ENCODE data around the gene JAK3. TPM values are rescaled to one million over a fixed set of nuclear protein-coding genes. Genes with fewer than 3 reads are reported as not detected.

JAK3 gene
- total RNA-seq, 1 experiment from 2014 or later, result 4.4 TPM

GRCh38 chr19:17865364-17866311 is 17.9 kb upstream of the JAK3 start:
- CTCF ChIA-PET, result interaction anchor here (1.1 to 4.5 kb wide), 4 partner anchors 67 to 131 kb away, joined by 3 to 37 read pairs (median 6); partner anchors contain the start of gene CCDC124
- Mint-ChIP-seq H3K4me1 (peaks cover 37% of the 10 kb centered on the region), H3K9me3 (no peaks in the 10 kb centered on the region), H3K27me3 (ENCODE audit: low read depth) (peaks cover 2% of the 10 kb centered on the region), H3K27ac (peak overlapping the region; percentile 74), H3K36me3 (peaks cover 36% of the 10 kb centered on the region), H3K4me3 (no peak overlapping the region)
- POLR2A ChIA-PET, result interaction anchor here (0.5 to 2.5 kb wide), 4 partner anchors 14 to 77 kb away, joined by 3 to 15 read pairs (median 4); partner anchors contain the start of gene CCDC124
- peak; percentile 43 for ATAC-seq
- no peak for DNase-seq (ENCODE audit: low spot score)
- TF ChIP-seq CDX4 (CRISPR knock-in tag; IDR thresholded peaks at IDR 0.05; ENCODE audit: borderline replicate concordance) (no peak), STAT6 (CRISPR knock-in tag; conservative IDR thresholded peaks at IDR 0.05; ENCODE audit: low read depth) (no peak), ERG (CRISPR knock-in tag; IDR thresholded peaks at IDR 0.05) (peak; percentile 85), IRF1 (CRISPR knock-in tag; IDR thresholded peaks at IDR 0.05) (no peak; the same call in 1 of the 2 replicates), FOXP1 (CRISPR knock-in tag; IDR thresholded peaks at IDR 0.05; ENCODE audit: borderline replicate concordance) (peak; percentile 56; the same call in 1 of the 2 replicates), RELA (CRISPR knock-in tag; IDR thresholded peaks at IDR 0.05; ENCODE audit: borderline replicate concordance) (no peak), KAT7 (CRISPR knock-in tag; IDR thresholded peaks at IDR 0.05; ENCODE audit: borderline replicate concordance) (no peak), FOXK1 (CRISPR knock-in tag; IDR thresholded peaks at IDR 0.05) (no peak), ATF3 (CRISPR knock-in tag; conservative IDR thresholded peaks at IDR 0.05) (no peak), NR1H2 (CRISPR knock-in tag; IDR thresholded peaks at IDR 0.05) (no peak), MLX (CRISPR knock-in tag; IDR thresholded peaks at IDR 0.05) (peak; percentile 86), OVOL2 (CRISPR knock-in tag; IDR thresholded peaks at IDR 0.05; ENCODE audit: borderline replicate concordance) (no peak), USF1 (CRISPR knock-in tag; IDR thresholded peaks at IDR 0.05) (peak; percentile 38; the same call in 1 of the 2 replicates), ZNF396 (CRISPR knock-in tag; IDR thresholded peaks at IDR 0.05; ENCODE audit: borderline replicate concordance) (no peak), AFF4 (CRISPR knock-in tag; IDR thresholded peaks at IDR 0.05; ENCODE audit: borderline replicate concordance) (no peak), CTCF (IDR thresholded peaks at IDR 0.05) (no peak), GABPB1 (CRISPR knock-in tag; IDR thresholded peaks at IDR 0.05) (no peak), SP1 (CRISPR knock-in tag; conservative IDR thresholded peaks at IDR 0.05) (no peak; the same call in 1 of the 2 replicates), FOXP4 (CRISPR knock-in tag; IDR thresholded peaks at IDR 0.05) (0 out of 2 replicates have a peak, but pooled peaks have one; percentile 15)

Measured in WTC11 (cell line).